Cardiac atrium fibroblast (primary cell): Measurements from ENCODE around the gene MAP3K14. TPM values are rescaled to one million over a fixed set of nuclear protein-coding genes. Genes with fewer than 3 reads are reported as not detected.

ENCODE experiments used
- total RNA-seq: library from RNA; depleted of rRNA; stranded (reverse); fragments of >200 nt; gene quantifications from 2 replicates; pipeline ENCODE4 v1.2.3, GENCODE V29; 2015

MAP3K14 gene
- 6.3 and 6.6 TPM in 2 replicates for total RNA-seq

DNA sequence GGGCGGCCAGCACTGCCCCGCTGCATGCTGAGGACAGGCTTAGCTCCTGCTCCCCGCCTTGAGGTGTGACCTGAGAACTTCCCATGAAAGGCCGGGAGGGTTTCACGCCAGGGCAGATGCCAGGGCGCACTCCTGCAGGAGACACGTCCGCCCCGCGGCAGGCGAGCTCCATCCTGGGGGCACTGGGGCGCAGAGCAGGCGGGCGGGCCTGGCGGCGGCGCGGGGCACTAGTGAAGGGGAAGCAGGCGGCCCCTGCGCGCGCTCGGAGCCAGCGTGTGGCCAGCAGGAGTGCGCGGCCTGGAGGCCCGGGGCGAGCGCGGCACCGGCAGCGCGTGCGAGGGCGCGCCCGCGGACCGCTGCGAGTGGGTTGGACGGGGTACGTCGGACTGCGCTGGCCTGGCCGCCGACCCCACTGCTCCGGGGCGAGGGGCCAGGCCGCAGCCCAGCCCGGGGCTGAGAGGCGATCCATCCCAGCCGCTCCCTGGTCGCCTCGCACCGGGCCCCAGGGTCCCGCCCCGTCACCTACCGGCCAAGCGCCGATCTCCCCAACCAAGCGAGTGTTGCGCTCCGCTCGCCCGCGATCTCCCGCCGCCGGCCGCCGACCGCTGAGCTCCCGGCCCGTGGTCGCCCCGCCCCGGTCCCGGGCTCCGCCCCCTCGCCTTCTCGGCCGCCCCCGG is at the start of gene MAP3K14:
Gene MAP3K14 (minus strand): TSS at position 587 of the 677 bp plus-strand sequence. CDS start 26,275 bp downstream, outside the sequence.

DNA sequence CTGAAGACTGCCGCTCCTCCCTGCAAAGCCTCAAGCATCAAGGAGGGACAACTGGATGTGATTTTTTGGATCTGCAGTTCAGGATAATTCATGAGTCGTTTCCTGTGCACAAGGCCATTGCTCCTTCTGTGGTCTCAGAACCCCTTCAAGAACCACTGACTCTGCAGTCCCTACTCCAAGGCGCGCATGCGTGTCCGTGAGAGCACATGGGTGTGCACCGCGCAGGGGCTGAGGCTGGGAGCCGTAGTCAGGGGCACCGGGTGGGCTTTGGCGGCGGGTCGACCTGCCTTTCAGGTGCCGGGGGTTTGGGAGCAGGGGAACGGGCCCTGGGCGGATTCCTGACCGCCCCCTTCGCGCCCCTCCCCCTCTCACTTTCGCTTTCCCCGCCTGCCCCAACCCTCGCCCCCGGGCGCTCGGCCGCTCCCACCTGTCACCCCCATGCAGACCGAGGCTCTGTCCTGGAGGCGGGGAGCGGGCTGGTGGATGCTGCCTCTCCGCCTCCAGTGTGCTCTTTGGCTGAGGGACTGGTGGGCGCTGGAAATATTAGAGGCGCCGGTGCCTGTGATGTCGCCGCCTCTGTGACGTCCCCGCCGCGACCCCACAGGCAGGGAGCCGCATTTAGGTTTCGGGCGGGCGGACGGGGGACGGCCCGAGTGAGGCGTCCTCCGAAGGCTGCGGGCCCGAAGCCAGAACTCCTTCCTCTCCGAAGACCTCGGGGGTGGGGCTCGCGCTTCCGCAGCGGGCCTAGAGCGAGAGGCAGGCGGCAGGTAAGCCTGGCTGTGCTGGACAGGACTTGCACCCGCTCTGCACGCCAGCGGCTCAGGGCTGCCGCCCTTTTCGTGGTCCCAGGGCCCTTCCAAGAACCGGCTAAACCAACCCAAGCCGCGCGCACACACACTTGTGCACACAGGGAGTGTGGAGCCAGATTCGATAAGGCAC is 55.0 kb downstream of the MAP3K14 start, which contains the start of gene SPATA32:
Gene SPATA32 (minus strand): TSS at position 518 of the 939 bp plus-strand sequence. CDS start 78 bp downstream, at position 440.

DNA sequence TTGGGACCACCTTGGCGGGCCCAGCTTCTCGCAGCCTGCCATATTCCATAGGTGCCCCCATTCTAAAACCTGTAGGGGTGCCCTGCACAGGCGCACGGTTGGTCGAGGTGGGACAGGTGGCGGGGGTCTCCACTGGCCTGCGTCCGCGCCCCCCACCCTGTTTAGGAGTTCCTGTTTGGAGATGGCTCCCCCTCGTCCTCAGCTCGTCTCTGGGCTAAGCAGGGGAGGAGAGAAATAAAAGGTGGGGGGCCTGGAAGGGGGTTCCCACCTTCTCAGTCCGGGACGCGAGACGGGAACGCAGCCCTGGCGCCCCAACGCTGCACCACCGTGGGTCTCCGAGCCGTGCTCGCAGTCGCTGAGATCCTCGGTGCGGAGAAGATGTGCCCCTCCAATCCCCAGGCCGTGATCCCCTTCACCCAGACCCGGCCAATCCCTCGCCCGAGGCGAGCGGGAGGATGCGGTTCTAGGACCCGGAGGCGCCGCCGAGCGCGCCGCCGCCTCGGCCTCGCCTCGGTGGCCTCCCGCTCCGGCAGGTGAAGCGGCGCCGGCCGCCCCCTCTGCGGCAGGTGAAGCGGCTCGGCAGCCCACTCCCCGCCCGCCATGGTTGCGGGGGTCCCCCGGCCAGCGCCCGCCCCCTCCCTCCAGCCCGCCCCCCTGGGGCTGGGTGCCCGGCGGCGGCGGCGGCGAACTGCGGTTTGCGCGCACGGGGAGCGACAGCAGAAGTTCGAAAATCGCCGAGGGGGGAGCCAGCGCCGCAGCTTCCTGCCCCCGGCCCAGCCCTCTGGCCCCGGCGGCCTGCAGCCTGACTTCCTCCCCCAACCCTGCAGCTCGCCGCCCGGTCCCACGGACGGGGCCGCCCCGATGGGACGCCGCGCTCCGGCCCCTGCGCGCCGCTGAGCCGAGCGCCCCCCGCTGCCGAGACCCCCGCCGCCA is 95.5 kb downstream of the MAP3K14 start, which contains the start of gene FMNL1:
Gene FMNL1 (plus strand): TSS at position 805 of the 933 bp plus-strand sequence. CDS start 240 bp downstream, outside the sequence.

Other genes with a start within 250 kb of the MAP3K14 start
- 33.5 and 63.2 TPM in 2 replicates for gene PLCD3, start 184.5 kb downstream of the MAP3K14 start, total RNA-seq
- gene ACBD4, start 181.3 kb downstream of the MAP3K14 start, total RNA-seq: 0.72 and 10.7 TPM in 2 replicates
- gene HEXIM1, start 168.5 kb downstream of the MAP3K14 start, total RNA-seq: 17.3 and 20.9 TPM in 2 replicates
- 2.2 and 10.0 TPM in 2 replicates for gene HEXIM2, start 155.1 kb downstream of the MAP3K14 start, total RNA-seq
- gene FMNL1, start 95.1 kb downstream of the MAP3K14 start, total RNA-seq: 1.5 and 3.4 TPM in 2 replicates
- not detected in 2 replicates for gene SPATA32, start 54.9 kb downstream of the MAP3K14 start, total RNA-seq
- gene ARHGAP27, start 115.8 kb upstream of the MAP3K14 start, total RNA-seq: 2.0 and 3.1 TPM in 2 replicates
- 15.6 and 18.6 TPM in 2 replicates for gene PLEKHM1, start 173.7 kb upstream of the MAP3K14 start, total RNA-seq